H1 (cell line): ENCODE data around the gene MCHR1. TPM values are rescaled to one million over a fixed set of nuclear protein-coding genes. Genes with fewer than 3 reads are reported as not detected.

Source experiments
- CBX8 ChIP-seq: fragments of 300-800, 300-1000 bp; sonication (generic); IDR thresholded peaks from 2 replicates; pipeline ENCODE4 v1.7.1; 2016; ENCODE audit warnings: low read depth, low read length, borderline replicate concordance
- E2F6 ChIP-seq: IDR thresholded peaks from 2 replicates; pipeline ENCODE4 v1.6.1; 2012; ENCODE audit warnings: inconsistent platforms
- GABPA ChIP-seq: IDR thresholded peaks from 2 replicates; pipeline ENCODE4 v1.6.1; 2011; ENCODE audit warnings: mild to moderate bottlenecking, low read length, moderate library complexity, borderline replicate concordance; ENCODE audit not compliant: insufficient read depth
- JUND ChIP-seq: IDR thresholded peaks from 2 replicates; pipeline ENCODE4 v1.6.1; 2011; ENCODE audit warnings: mild to moderate bottlenecking, improper control_type of control experiment, low read length
- POU5F1 ChIP-seq: IDR thresholded peaks from 2 replicates; pipeline ENCODE4 v1.6.1; 2011; ENCODE audit warnings: low read depth, mild to moderate bottlenecking, low read length, moderate library complexity
- ZNF274 ChIP-seq: IDR thresholded peaks from 2 replicates; pipeline ENCODE4 v1.7.0; 2012; ENCODE audit warnings: low read length, borderline replicate concordance; ENCODE audit errors: extremely low read depth
- polyA plus RNA-seq, 7 experiments: library from polyadenylated mRNA; depleted of rRNA in 3 of 7; stranded (reverse) in 5 of 7; unstranded in 2 of 7; fragments of >200 nt in 5 of 7; fragments of 200-250 nt in 2 of 7; gene quantifications; 1 replicate in 5 of 7; 2 replicates in 1 of 7; 4 replicates in 1 of 7; pipeline versions ENCODE4 v1.2.1 to v1.2.3, GENCODE V29; 2011 to 2013; ENCODE audit warnings: missing spikeins in 2 of 7, mixed read lengths in 2 of 7
- total RNA-seq: library from RNA; stranded (reverse); fragmentation: NEBNext Ultra II Directional; extraction: Animal tissue kit (Norgen Biotek cat#: 25700); gene quantifications from 2 replicates; pipeline ENCODE4 v1.2.1, GENCODE V29; 2021

MCHR1 gene
- total and polyA plus RNA-seq, 2 of the 8 experiments (the other 6 are each of a cell fraction or from before 2014, with no cell fraction given): 0.91 to 7.6 TPM

- TF ChIP-seq E2F6 (no peak), CBX8 (no peak), JUND (peak; percentile 5; the same call in 1 of the 2 replicates), GABPA (no peak), ZNF274 (no peak), POU5F1 (no peak)
These were observed 35.4 kb downstream of the MCHR1 start (continued) for GRCh38 chr22:40714499-40715337.
